ENCODE results near the gene S100A12. TPM values are rescaled to one million over a fixed set of nuclear protein-coding genes. Genes with fewer than 3 reads are reported as not detected.

S100A12 gene
- total RNA-seq, 1 donor from 2014 or later = not detected

- DNase-seq = no peak
- H3K4me1 Mint-ChIP-seq = peaks cover 2% of the 10 kb centered on the region
- no peak overlapping the region for H3K27ac Mint-ChIP-seq
- intact Hi-C loops (cut with micrococcal nuclease) = loop anchor here (1.0 kb wide), 1 partner anchor 51 kb away; no protein-coding TSS in a partner anchor
- H3K9me3 Mint-ChIP-seq = no peaks in the 10 kb centered on the region
- H3K27me3 Mint-ChIP-seq = peaks cover 8% of the 10 kb centered on the region
- no peak overlapping the region for H3K4me3 Mint-ChIP-seq
- H3K36me3 Mint-ChIP-seq (ENCODE audit: low read depth) = no peaks in the 10 kb centered on the region
These were observed 28.1 kb upstream of the S100A12 start for GRCh38 chr1:153403421-153404085.

DNA sequence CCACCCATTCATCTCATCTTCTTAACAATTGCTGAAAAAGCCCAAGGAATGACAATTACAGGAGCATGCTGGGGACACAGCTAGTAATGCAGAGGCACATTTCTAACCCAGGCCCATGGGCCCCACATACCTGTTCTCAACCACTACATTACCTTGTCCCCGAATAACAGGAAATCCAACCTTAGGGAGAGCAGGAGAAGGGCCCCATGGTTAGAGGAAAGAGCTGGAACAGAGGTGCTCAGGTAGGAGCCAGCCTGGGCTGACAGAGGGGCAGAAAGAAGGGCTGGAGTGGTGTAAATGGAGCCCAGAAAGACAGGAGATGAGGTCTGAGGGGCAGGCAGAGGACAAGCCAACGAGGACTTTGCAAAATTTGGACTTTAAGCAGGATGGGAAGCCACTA lies 26.8 kb upstream of the S100A12 start:
- Mint-ChIP-seq H3K9me3 (no peaks in the 10 kb centered on the region), H3K27me3 (peaks cover 6% of the 10 kb centered on the region), H3K4me1 (peaks cover 2% of the 10 kb centered on the region), H3K36me3 (ENCODE audit: low read depth) (no peaks in the 10 kb centered on the region), H3K4me3 (no peak overlapping the region), H3K27ac (no peak overlapping the region)
- no peak for DNase-seq
- intact Hi-C loops (cut with micrococcal nuclease) = no loop called here

DNA sequence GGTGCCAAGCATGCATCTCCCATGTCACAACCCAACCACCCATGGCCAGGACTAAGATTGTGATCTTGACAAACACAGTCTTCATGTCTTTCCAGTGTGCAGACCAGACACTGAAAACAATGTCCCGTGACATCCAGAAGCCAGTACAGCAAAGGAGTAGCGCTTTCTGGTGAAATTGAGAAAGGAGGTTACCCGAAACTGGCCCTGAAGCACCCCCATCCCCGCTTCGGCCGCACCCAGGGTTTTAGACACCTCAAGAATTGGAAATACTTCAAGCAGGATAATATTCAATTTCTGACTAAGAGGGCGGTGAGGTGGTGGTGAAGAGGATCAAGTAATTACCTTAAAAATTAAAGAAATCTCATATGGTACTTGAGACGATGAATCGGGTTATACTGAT lies 26.0 kb upstream of the S100A12 start:
- intact Hi-C loops (cut with micrococcal nuclease) = no loop called here
- no peaks in the 10 kb centered on the region for H3K36me3 Mint-ChIP-seq (ENCODE audit: low read depth)
- no peak overlapping the region for H3K4me3 Mint-ChIP-seq
- H3K27me3 Mint-ChIP-seq = peaks cover 6% of the 10 kb centered on the region
- H3K27ac Mint-ChIP-seq = no peak overlapping the region
- peaks cover 2% of the 10 kb centered on the region for H3K4me1 Mint-ChIP-seq
- DNase-seq = no peak
- no peaks in the 10 kb centered on the region for H3K9me3 Mint-ChIP-seq

GRCh38 chr1:153400244-153400643 lies 24.8 kb upstream of the S100A12 start:
- intact Hi-C loops (cut with micrococcal nuclease) = no loop called here
- peaks cover 6% of the 10 kb centered on the region for H3K27me3 Mint-ChIP-seq
- H3K27ac Mint-ChIP-seq = no peak overlapping the region
- H3K4me3 Mint-ChIP-seq = no peak overlapping the region
- no peaks in the 10 kb centered on the region for H3K36me3 Mint-ChIP-seq (ENCODE audit: low read depth)
- H3K4me1 Mint-ChIP-seq = peaks cover 2% of the 10 kb centered on the region
- DNase-seq = no peak
- H3K9me3 Mint-ChIP-seq = no peaks in the 10 kb centered on the region

GRCh38 chr1:153399401-153400055 lies 24.1 kb upstream of the S100A12 start:
- H3K27me3 Mint-ChIP-seq = peaks cover 6% of the 10 kb centered on the region
- H3K4me1 Mint-ChIP-seq = no peaks in the 10 kb centered on the region
- intact Hi-C loops (cut with micrococcal nuclease) = no loop called here
- no peak overlapping the region for H3K27ac Mint-ChIP-seq
- DNase-seq = no peak
- H3K36me3 Mint-ChIP-seq (ENCODE audit: low read depth) = no peaks in the 10 kb centered on the region
- no peaks in the 10 kb centered on the region for H3K9me3 Mint-ChIP-seq
- H3K4me3 Mint-ChIP-seq = no peak overlapping the region

DNA sequence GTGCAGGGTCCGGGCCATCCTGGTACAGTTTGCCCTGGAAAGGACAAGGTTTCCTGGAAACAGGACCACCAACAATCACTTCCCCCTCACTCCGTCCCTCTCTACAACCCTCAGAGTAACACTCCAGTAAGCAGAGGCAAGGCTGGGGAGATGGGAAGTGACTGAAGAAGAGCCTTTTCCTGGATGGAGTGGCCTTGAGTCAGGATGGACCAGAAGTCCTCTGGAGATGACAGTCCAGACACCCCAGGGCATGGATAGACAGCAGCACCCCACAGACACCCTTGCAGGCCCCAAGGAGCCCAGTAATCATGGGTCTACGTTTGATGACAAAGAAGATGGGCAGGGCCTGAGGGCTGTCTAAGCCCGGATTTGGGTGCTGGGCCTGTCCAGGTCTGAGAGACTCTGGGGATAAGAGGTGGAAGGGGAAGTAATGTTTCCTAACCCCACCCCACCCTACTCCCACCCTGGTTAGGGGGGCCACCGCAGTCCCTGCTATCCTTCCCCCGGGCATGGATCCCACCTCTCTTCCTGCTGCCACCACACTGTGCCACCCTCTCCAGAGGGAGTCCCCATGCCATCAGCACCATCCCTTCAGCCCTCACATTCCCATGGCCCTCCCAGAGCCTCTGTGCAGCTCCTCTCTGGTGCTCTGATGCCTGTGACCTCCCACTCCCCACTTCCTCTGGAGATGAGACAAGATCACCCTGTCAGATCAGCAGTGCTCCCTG lies 22.7 kb upstream of the S100A12 start:
- H3K36me3 Mint-ChIP-seq (ENCODE audit: low read depth) = no peaks in the 10 kb centered on the region
- DNase-seq = no peak
- no peak overlapping the region for H3K27ac Mint-ChIP-seq
- H3K4me3 Mint-ChIP-seq = no peak overlapping the region
- H3K9me3 Mint-ChIP-seq = no peaks in the 10 kb centered on the region
- intact Hi-C loops (cut with micrococcal nuclease) = no loop called here
- H3K4me1 Mint-ChIP-seq = no peaks in the 10 kb centered on the region
- H3K27me3 Mint-ChIP-seq = peaks cover 7% of the 10 kb centered on the region

DNA sequence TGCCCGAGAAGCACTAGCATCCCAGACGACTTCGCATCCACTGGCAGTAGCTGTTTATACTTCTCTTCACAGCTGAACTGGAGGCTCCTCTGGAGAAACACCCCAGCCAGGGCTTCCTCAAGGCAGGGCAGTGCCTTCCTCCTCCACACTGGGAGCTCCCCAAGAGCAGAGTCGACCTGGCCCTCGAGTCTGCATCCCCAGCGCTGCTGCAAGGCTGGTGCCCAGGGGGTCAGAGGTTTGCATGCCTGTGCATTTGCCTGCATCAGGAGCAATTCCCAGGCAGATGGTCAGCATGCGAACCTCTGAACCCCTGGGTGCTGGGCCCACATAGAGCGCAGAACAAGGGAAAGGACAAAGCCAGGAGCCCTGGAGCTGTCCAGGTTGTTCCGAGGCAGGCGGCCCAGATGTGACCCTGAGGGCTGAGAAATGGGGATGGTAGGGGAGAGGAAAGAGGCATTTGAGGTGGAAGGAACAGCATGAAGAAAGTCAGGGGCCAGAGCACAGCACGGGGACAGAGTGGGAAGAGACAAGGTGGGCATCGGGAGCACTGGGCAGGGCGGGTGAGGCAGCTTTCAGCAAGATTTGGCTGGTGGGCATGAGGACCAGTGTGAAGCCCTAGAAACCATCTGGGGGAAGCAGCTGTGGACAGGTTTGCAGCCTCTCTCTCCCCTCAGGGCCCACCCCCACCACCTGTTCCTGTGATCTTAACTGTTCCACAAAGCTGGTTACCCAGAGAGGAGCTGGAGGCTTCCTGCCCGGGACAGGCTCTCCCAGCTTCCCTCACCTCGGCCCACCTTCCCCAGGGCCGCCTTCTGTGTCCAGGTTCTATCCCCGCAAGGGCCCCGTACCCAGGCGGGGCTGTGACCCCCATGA lies 21.9 kb upstream of the S100A12 start:
- Mint-ChIP-seq H3K27me3 (peaks cover 8% of the 10 kb centered on the region), H3K4me1 (no peaks in the 10 kb centered on the region), H3K9me3 (no peaks in the 10 kb centered on the region), H3K36me3 (ENCODE audit: low read depth) (no peaks in the 10 kb centered on the region), H3K27ac (no peak overlapping the region), H3K4me3 (no peak overlapping the region)
- DNase-seq = no peak
- intact Hi-C loops (cut with micrococcal nuclease) = no loop called here

DNA sequence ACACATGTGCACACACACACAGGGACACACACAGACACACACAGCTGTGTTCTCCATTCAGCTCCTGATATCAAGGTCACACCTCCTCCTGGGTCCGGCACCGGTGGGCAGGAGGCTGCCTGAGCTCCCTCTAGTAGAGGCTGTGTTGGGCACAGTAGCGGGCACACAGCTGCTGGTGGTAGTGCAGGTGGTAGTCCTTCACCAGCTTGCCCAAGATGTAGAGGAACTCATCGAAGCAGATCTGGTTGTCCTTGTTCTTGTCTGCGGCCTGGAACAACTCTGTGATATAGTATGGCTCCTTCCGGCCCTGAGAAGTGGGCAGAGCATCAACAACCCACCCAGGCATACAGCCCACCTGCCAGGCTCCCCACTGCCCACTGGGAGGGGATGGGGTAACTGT lies 21.0 kb upstream of the S100A12 start:
- no peak for DNase-seq
- H3K4me3 Mint-ChIP-seq = no peak overlapping the region
- H3K36me3 Mint-ChIP-seq (ENCODE audit: low read depth) = no peaks in the 10 kb centered on the region
- H3K27ac Mint-ChIP-seq = no peak overlapping the region
- intact Hi-C loops (cut with micrococcal nuclease) = no loop called here
- H3K27me3 Mint-ChIP-seq = peaks cover 3% of the 10 kb centered on the region
- no peaks in the 10 kb centered on the region for H3K9me3 Mint-ChIP-seq
- H3K4me1 Mint-ChIP-seq = no peaks in the 10 kb centered on the region

GRCh38 chr1:153395776-153396175 lies 20.4 kb upstream of the S100A12 start:
- Mint-ChIP-seq H3K36me3 (ENCODE audit: low read depth) (no peaks in the 10 kb centered on the region), H3K4me1 (no peaks in the 10 kb centered on the region), H3K9me3 (no peaks in the 10 kb centered on the region), H3K27ac (no peak overlapping the region), H3K27me3 (peaks cover 3% of the 10 kb centered on the region), H3K4me3 (no peak overlapping the region)
- DNase-seq = no peak
- intact Hi-C loops (cut with micrococcal nuclease) = no loop called here

GRCh38 chr1:153395136-153395685 lies 19.8 kb upstream of the S100A12 start:
- DNase-seq = no peak
- Mint-ChIP-seq H3K27me3 (peaks cover 3% of the 10 kb centered on the region), H3K4me3 (no peak overlapping the region), H3K4me1 (no peaks in the 10 kb centered on the region), H3K27ac (no peak overlapping the region), H3K36me3 (ENCODE audit: low read depth) (no peaks in the 10 kb centered on the region), H3K9me3 (no peaks in the 10 kb centered on the region)
- intact Hi-C loops (cut with micrococcal nuclease) = no loop called here

DNA sequence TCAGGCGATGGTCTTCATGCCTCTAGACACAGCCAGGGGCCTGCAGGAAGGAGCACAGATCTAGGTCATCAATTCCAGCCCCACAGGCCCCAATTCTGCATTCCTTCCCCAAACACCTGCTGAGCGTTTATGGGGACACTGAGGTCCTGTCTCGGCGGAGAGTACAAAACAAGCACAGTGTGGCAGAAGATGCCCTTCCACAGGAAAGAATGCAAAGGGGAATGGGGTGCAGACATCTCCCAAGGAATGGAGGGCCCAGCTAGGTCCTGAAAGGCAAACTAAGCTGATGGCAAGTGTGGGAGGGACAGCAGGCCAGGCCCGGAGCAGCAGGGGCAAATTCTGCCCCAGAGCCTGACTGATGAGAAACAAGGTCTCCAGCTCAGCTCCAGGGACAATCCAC lies 19.0 kb upstream of the S100A12 start:
- peaks cover 4% of the 10 kb centered on the region for H3K27me3 Mint-ChIP-seq
- H3K4me1 Mint-ChIP-seq = no peaks in the 10 kb centered on the region
- H3K4me3 Mint-ChIP-seq = no peak overlapping the region
- H3K36me3 Mint-ChIP-seq (ENCODE audit: low read depth) = no peaks in the 10 kb centered on the region
- DNase-seq = no peak
- H3K27ac Mint-ChIP-seq = no peak overlapping the region
- intact Hi-C loops (cut with micrococcal nuclease) = no loop called here
- H3K9me3 Mint-ChIP-seq = no peaks in the 10 kb centered on the region

GRCh38 chr1:153393926-153394325 lies 18.5 kb upstream of the S100A12 start:
- Mint-ChIP-seq H3K4me3 (no peak overlapping the region), H3K4me1 (no peaks in the 10 kb centered on the region), H3K36me3 (ENCODE audit: low read depth) (no peaks in the 10 kb centered on the region), H3K27me3 (peaks cover 4% of the 10 kb centered on the region), H3K27ac (no peak overlapping the region), H3K9me3 (no peaks in the 10 kb centered on the region)
- intact Hi-C loops (cut with micrococcal nuclease) = no loop called here
- no peak for DNase-seq

DNA sequence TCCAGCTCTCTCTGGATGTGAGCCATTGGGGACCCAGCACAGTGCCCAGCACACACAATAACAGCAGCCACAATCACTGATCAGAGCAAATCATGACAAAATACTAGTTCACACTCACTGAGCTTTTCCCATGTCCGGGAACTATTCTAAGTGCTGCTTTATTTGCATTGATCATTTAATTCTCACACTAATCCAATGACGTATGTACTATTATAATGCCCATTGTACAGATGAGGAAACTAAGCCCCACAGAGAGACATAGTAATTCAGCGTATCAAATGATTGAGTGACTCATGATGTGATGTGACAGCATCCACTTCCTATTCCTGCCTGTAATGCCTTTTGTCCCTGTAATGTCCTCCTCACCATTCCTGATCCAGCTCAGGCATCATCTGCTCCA lies 17.4 kb upstream of the S100A12 start:
- intact Hi-C loops (cut with micrococcal nuclease) = no loop called here
- no peaks in the 10 kb centered on the region for H3K9me3 Mint-ChIP-seq
- H3K27ac Mint-ChIP-seq = no peak overlapping the region
- H3K36me3 Mint-ChIP-seq (ENCODE audit: low read depth) = no peaks in the 10 kb centered on the region
- H3K4me3 Mint-ChIP-seq = no peak overlapping the region
- no peaks in the 10 kb centered on the region for H3K4me1 Mint-ChIP-seq
- H3K27me3 Mint-ChIP-seq = peaks cover 4% of the 10 kb centered on the region
- no peak for DNase-seq
